Activated B cell treated with CpG ODN at 0.5 μM for 24 hours (primary cell): ENCODE data around the gene PRXL2B. TPM values are rescaled to one million over a fixed set of nuclear protein-coding genes. Genes with fewer than 3 reads are reported as not detected.

Experiments used
- ATAC-seq: fragments of 200-7000 bp; cut with Tn5 transposase; one replicate; pipeline ENCODE4 v1.10.0; 2021; ENCODE audit warnings: low read depth, mild to moderate bottlenecking, moderate library complexity
- CTCF ChIA-PET: fragments of 350-600 bp; sonication (Branson Sonifier 250); formaldehyde crosslinking; loops from one replicate; lab custom pipeline; 2021; ENCODE audit warnings: antibody characterized with exemption; lab: Charles Lee
- POLR2A ChIA-PET: fragments of 350-600 bp; sonication (Branson Sonifier 250); formaldehyde crosslinking; loops from one replicate; lab custom pipeline; 2021; ENCODE audit warnings: antibody characterized with exemption; lab: Charles Lee
- DNase-seq: peaks from one replicate; pipeline ENCODE4 v3.0.0; 2022
- H3K27ac Mint-ChIP-seq: one replicate; pipeline ENCODE4 v1.8.0; 2020; ENCODE audit warnings: mixed read lengths
- H3K27me3 Mint-ChIP-seq: one replicate; pipeline ENCODE4 v1.8.0; 2021; ENCODE audit warnings: mixed read lengths
- H3K36me3 Mint-ChIP-seq: one replicate; pipeline ENCODE4 v1.8.0; 2021; ENCODE audit warnings: low read depth, mixed read lengths
- H3K4me1 Mint-ChIP-seq: one replicate; pipeline ENCODE4 v1.8.0; 2021; ENCODE audit warnings: mixed read lengths
- H3K4me3 Mint-ChIP-seq: one replicate; pipeline ENCODE4 v1.8.0; 2020; ENCODE audit warnings: mild to moderate bottlenecking, mixed read lengths
- H3K9me3 Mint-ChIP-seq: one replicate; pipeline ENCODE4 v1.8.0; 2020; ENCODE audit warnings: mixed read lengths
- CTCF ChIP-seq: fragments of 200-600 bp; IDR thresholded peaks from one replicate; pipeline ENCODE4 v1.8.0; 2022; ENCODE audit warnings: antibody characterized with exemption, mild to moderate bottlenecking
- intact Hi-C: fragments of 100-400 bp; cut with micrococcal nuclease; formaldehyde crosslinking; loops from one replicate; pipeline ENCODE4 v1.15.1; 2024
- total RNA-seq: library from RNA; stranded (reverse); gene quantifications from 2 replicates; pipeline ENCODE4 v1.2.3, GENCODE V29; 2022

The PRXL2B gene
- total RNA-seq, 1 donor from 2014 or later, result 12.6 TPM

DNA sequence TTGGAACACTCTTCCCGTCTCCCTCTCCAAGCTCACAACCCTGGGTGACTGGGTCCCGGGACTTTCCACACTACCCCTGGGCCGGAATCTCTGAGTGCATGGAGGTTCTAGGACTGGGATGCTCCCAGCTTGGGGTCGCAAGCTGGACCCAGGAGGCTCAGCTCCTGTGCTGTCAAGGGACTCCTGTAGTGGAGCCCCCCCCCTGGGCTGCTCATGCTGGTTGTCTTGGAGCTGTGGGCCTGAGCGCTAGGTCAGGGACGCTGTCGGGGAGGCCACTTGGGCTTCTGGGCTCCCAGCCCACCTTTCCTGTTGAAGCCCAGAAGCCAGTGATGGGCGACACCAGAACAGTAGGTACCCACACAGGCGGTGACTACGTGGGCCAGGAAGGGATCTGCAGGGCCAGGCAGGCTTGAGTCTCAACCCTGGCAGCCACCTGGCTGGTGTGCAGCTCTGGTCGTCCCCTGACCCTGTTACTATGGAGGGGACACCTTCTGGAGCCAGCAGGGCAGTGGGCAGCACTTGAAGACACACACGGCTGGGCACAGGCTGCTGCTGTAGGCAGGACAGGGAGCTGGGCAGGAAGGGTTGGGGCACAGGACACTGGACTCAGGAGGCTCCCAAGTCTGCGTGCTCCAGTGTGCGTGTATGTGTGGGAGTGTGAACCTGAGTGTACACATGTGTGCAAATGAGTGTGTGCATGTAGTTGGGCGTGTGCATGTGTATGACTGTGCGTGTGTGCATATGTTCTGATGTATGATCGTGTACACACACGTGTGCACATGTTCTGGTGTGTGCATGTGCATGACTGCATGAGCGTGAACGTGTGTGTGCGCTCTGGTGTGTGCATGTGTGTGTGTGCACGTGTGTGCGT lies 43.3 kb downstream of the PRXL2B start:
- peaks cover 36% of the 10 kb centered on the region for H3K27me3 Mint-ChIP-seq

DNA sequence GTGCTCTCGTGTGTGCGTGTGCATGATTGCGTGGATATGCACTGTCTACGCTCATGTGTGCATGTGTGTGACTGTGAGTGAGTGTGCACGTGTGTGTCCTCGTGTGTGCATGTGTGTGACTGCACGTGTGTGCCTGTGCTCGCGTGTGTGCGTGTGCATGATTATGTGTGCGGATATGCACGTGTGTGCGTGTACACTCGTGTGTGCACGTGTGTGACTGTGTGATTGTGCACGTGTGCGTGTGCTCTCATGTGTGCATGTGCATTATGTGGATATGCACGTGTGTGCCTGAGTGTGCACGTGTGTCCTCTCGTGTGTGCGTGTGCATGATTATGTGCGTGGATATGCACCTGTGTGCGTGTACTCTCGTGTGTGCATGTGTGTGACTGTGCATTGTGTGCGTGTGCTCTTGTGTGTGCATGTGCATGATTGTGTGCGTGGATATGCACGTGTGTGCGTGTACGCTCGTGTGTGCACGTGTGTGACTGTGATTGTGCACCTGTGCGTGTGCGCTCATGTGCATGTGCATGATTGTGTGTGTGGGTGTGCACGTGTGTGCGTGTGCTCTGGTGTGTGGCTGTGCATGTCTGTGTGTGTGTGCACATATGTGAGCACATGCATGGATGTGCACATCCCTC lies 44.0 kb downstream of the PRXL2B start:
- peaks cover 30% of the 10 kb centered on the region for H3K27me3 Mint-ChIP-seq
- CTCF ChIA-PET, result no interaction called here
- no peak for TF ChIP-seq CTCF
- DNase-seq (no peak), ATAC-seq (no peak)
- H3K9me3 Mint-ChIP-seq, result no peaks in the 10 kb centered on the region
- H3K4me1 Mint-ChIP-seq, result no peaks in the 10 kb centered on the region
- POLR2A ChIA-PET, result no interaction called here
- H3K4me3 Mint-ChIP-seq, result no peak overlapping the region
- H3K27ac Mint-ChIP-seq, result no peak overlapping the region
- intact Hi-C loops, result no loop called here
- H3K36me3 Mint-ChIP-seq, result no peaks in the 10 kb centered on the region

More for the DNA sequence above, 43.3 kb downstream of the PRXL2B start:
- H3K9me3 Mint-ChIP-seq, result no peaks in the 10 kb centered on the region
- H3K27ac Mint-ChIP-seq, result no peak overlapping the region
- POLR2A ChIA-PET, result no interaction called here
- DNase-seq (no peak), ATAC-seq (no peak)
- CTCF ChIA-PET, result no interaction called here
- H3K4me3 Mint-ChIP-seq, result no peak overlapping the region
- intact Hi-C loops, result no loop called here
- no peak for TF ChIP-seq CTCF
- H3K36me3 Mint-ChIP-seq, result no peaks in the 10 kb centered on the region
- H3K4me1 Mint-ChIP-seq, result no peaks in the 10 kb centered on the region

DNA sequence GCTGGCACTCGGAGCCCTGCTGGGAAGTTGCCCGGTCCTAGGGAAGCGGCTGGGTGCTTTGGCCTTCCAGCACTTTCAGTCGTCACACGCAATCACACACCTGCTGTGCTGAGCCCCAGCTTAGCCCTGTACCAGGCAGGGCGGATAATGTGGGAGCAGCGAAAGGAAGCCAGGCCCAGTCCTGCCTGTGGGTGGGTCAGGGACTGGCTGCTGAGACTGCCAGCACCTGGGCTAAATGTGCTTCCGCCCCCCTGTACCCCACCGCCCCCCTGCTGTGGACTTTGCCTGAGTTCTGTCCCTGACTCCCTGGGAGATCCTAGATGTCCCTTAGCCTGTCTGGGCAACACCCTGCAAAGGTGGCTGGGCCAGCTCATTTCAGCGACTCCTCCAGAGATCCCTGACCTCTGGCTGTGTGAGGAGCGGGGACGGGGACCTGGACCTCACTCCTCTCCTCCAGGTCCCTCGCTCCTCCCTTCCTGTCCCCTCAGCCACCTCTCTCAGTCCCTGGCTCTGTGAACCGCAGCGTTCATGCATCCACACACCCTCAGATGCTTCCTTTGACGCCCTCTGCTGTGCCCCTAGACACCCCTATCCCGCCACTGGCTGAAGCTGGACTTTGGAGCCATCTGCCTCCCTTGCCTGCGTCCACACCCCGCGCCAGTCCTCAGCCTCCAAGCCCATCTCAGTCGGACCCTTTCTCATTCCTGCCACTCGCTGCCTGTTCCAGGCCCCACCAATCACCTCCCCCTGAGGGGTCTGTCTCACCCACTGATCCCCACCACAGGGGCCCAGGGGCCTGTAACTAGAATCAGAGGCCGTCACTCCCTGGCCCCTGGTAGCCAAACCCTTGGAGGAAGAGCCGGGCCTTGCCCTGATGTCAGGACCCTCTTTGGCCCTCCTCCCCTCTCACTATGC lies 44.8 kb downstream of the PRXL2B start:
- ATAC-seq, result no peak
- H3K27ac Mint-ChIP-seq, result no peak overlapping the region
- H3K36me3 Mint-ChIP-seq, result no peaks in the 10 kb centered on the region
- intact Hi-C loops, result no loop called here
- no peak for DNase-seq
- no peak for TF ChIP-seq CTCF
- POLR2A ChIA-PET, result no interaction called here
- peaks cover 22% of the 10 kb centered on the region for H3K27me3 Mint-ChIP-seq
- no peaks in the 10 kb centered on the region for H3K9me3 Mint-ChIP-seq
- no peak overlapping the region for H3K4me3 Mint-ChIP-seq
- CTCF ChIA-PET, result no interaction called here
- no peaks in the 10 kb centered on the region for H3K4me1 Mint-ChIP-seq

GRCh38 chr1:2632051-2632430 lies 45.5 kb downstream of the PRXL2B start:
- intact Hi-C loops, result no loop called here
- no peaks in the 10 kb centered on the region for H3K36me3 Mint-ChIP-seq
- DNase-seq, result no peak
- no peaks in the 10 kb centered on the region for H3K4me1 Mint-ChIP-seq
- no peak for TF ChIP-seq CTCF
- H3K27ac Mint-ChIP-seq, result no peak overlapping the region
- CTCF ChIA-PET, result no interaction called here
- H3K9me3 Mint-ChIP-seq, result peaks cover 2% of the 10 kb centered on the region
- ATAC-seq, result no peak
- H3K27me3 Mint-ChIP-seq, result peaks cover 18% of the 10 kb centered on the region
- H3K4me3 Mint-ChIP-seq, result no peak overlapping the region
- POLR2A ChIA-PET, result no interaction called here
